Measurements from ENCODE around the gene STXBP4. TPM values are rescaled to one million over a fixed set of nuclear protein-coding genes. Genes with fewer than 3 reads are reported as not detected.

Gene STXBP4
- total and polyA plus RNA-seq, 2 donors (not counting 3 experiments of a cell fraction or from before 2014, with no cell fraction given): 1.9 to 12.9 TPM

DNA sequence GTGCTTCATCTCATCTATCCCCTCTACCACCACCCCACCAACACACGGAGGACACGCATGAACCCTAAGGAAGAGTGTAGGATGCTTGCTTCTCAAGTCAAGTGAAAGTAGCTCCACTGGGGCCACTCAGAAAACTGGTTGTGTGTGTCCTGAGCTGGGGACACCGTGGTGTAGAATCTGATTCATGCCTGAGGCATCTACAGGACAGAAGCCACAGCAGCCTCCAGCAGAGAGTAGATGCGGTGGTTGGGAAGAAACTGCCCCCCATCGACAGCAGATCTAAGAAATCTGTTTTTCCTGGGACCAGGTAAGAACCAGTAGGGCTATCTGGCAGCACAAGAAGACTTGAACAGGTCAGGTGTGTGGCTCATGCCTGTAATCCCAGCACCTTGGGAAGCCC, 244.3 kb downstream of the STXBP4 start:
- intact Hi-C loops (cut with micrococcal nuclease): no loop called here
- Histone ChIP-seq H2AFZ (ENCODE audit: low read depth, low read length) (no peak overlapping the region), H3K27ac (ENCODE audit: insufficient read depth, low read depth, low read length) (no peak overlapping the region), H3K79me2 (ENCODE audit: control insufficient read depth, insufficient read depth, low read length) (no peaks in the 10 kb centered on the region), H4K20me1 (replicated peaks; ENCODE audit: control insufficient read depth, extremely low read depth, insufficient read depth, low read length) (no peaks in the 10 kb centered on the region), H3K27me3 (ENCODE audit: control insufficient read depth in 2 of 2, insufficient read depth in 2 of 2, low read length in 2 of 2) (peaks cover 0 to 2% of the 10 kb centered on the region in 2 experiments), H3K9me3 (replicated peaks; ENCODE audit: control insufficient read depth, insufficient read depth, low read length) (no peaks in the 10 kb centered on the region), H3K4me1 (ENCODE audit: control insufficient read depth, extremely low read depth, insufficient read depth, low read length) (no peaks in the 10 kb centered on the region), H3K36me3 (ENCODE audit: control insufficient read depth in 2 of 2, extremely low read depth in 1 of 2, insufficient read depth in 2 of 2, low read length in 2 of 2) (no peaks in the 10 kb centered on the region), H3K4me3 (replicated peaks in 1 of 3; ENCODE audit: insufficient read depth in 1 of 3, low read depth in 1 of 3, low read length in 3 of 3) (no peak overlapping the region), H3K9me1 (replicated peaks; ENCODE audit: control insufficient read depth, extremely low read depth, insufficient read depth, low read length) (no peaks in the 10 kb centered on the region), H3K4me2 (ENCODE audit: insufficient read depth, low read length) (no peak overlapping the region), H3K9ac (replicated peaks; ENCODE audit: extremely low read depth, insufficient read depth, low read length) (no peak overlapping the region)
- ChIA-PET CTCF (no interaction called here), POLR2A (interaction anchor here (0.7 kb wide), 1 partner anchor 617 kb away, joined by 3 read pairs; no protein-coding TSS in a partner anchor)
- no TSS peak for BruUV-seq (replicated peaks)
- TF ChIP-seq MYC (IDR thresholded peaks at IDR 0.05; ENCODE audit: low read depth, low read length): no peak
- TF ChIP-seq, protein P1, sequence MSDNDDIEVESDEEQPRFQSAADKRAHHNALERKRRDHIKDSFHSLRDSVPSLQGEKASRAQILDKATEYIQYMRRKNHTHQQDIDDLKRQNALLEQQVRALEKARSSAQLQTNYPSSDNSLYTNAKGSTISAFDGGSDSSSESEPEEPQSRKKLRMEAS (IDR thresholded peaks at IDR 0.05; ENCODE audit: insufficient read depth, insufficient read length): no peak
- TF ChIP-seq, protein P2, sequence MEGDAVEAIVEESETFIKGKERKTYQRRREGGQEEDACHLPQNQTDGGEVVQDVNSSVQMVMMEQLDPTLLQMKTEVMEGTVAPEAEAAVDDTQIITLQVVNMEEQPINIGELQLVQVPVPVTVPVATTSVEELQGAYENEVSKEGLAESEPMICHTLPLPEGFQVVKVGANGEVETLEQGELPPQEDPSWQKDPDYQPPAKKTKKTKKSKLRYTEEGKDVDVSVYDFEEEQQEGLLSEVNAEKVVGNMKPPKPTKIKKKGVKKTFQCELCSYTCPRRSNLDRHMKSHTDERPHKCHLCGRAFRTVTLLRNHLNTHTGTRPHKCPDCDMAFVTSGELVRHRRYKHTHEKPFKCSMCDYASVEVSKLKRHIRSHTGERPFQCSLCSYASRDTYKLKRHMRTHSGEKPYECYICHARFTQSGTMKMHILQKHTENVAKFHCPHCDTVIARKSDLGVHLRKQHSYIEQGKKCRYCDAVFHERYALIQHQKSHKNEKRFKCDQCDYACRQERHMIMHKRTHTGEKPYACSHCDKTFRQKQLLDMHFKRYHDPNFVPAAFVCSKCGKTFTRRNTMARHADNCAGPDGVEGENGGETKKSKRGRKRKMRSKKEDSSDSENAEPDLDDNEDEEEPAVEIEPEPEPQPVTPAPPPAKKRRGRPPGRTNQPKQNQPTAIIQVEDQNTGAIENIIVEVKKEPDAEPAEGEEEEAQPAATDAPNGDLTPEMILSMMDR (IDR thresholded peaks at IDR 0.05; ENCODE audit: extremely low read depth in 1 of 2, insufficient read depth in 1 of 2, low read depth in 1 of 2, low read length in 2 of 2): no peak
- TF ChIP-seq POLR2AphosphoS5 (IDR thresholded peaks at IDR 0.05; ENCODE audit: insufficient read depth, low read depth, low read length): no peak
- TF ChIP-seq JUN (IDR thresholded peaks at IDR 0.05; ENCODE audit: borderline replicate concordance, insufficient read depth, insufficient read length, low read depth): no peak
- TF ChIP-seq EZH2 (IDR thresholded peaks at IDR 0.05; ENCODE audit: borderline replicate concordance, low read depth, low read length, severe bottlenecking): no peak
- TF ChIP-seq POLR2A (IDR thresholded peaks at IDR 0.05; ENCODE audit: low read depth, low read length): no peak
- no peak for TF ChIP-seq GATA2 (IDR thresholded peaks at IDR 0.05; ENCODE audit: insufficient read depth, insufficient read length, low read depth, low read length)
- DNase-seq (ENCODE audit: low read depth, low spot score): no peak
- FAIRE-seq: no peak
- dilution Hi-C loops (cut with MboI; ENCODE audit: extremely low pct_ligation_motif_present, low sequenced_read_pairs): no loop called here
